CD4-positive, alpha-beta T cell treated with Interleukin-15 for 4 hours (primary cell): ENCODE measurements around the gene POLDIP2.
"Not testable (repeated sequence)": the region's sequence is repeated elsewhere in the genome, so short reads cannot be mapped to it uniquely, and the experiment has no call there.

Source experiments
- DNase-seq: peaks from one replicate; pipeline ENCODE4 v3.0.0-alpha.2; 2020; ENCODE audit warnings: low spot score

The POLDIP2 gene

GRCh38 chr17:28365487-28365886, 8.2 kb upstream of the POLDIP2 start:
- DNase-seq: no peak

- DNase-seq: no peak
These were observed 7.5 kb upstream of the POLDIP2 start, which contains the start of gene SEBOX for GRCh38 chr17:28364665-28365363. Gene SEBOX (minus strand): TSS chr17:28365199. CDS start chr17:28365151, 48 bp downstream.

- no peak for DNase-seq
These were observed 6.7 kb upstream of the POLDIP2 start for GRCh38 chr17:28363776-28364650.

GRCh38 chr17:28363186-28363585, 5.9 kb upstream of the POLDIP2 start:
- DNase-seq: no peak

GRCh38 chr17:28357901-28358197, 522 bp upstream of the POLDIP2 start:
- DNase-seq: no peak

GRCh38 chr17:28350271-28350670, 7.1 kb downstream of the POLDIP2 start:
- no peak for DNase-seq

- DNase-seq: no peak
These were observed 8.3 kb downstream of the POLDIP2 start for GRCh38 chr17:28348979-28349378.

- DNase-seq: no peak
These were observed 10.0 kb downstream of the POLDIP2 start for GRCh38 chr17:28347261-28347891.

GRCh38 chr17:28346746-28347246, 10.5 kb downstream of the POLDIP2 start:
- no peak for DNase-seq

- no peak for DNase-seq
These were observed 11.1 kb downstream of the POLDIP2 start for GRCh38 chr17:28346199-28346580.

GRCh38 chr17:28345419-28346198, 11.7 kb downstream of the POLDIP2 start:
- DNase-seq: no peak

- no peak for DNase-seq
These were observed 12.9 kb downstream of the POLDIP2 start for GRCh38 chr17:28344435-28344901.

- no peak for DNase-seq
These were observed 13.3 kb downstream of the POLDIP2 start for GRCh38 chr17:28344011-28344410.

GRCh38 chr17:28343491-28343932, 13.8 kb downstream of the POLDIP2 start:
- no peak for DNase-seq

- no peak for DNase-seq
These were observed 15.0 kb downstream of the POLDIP2 start for GRCh38 chr17:28342313-28342712.

GRCh38 chr17:28341516-28341915, 15.8 kb downstream of the POLDIP2 start:
- no peak for DNase-seq

GRCh38 chr17:28340374-28340773, 17.0 kb downstream of the POLDIP2 start:
- DNase-seq: no peak

GRCh38 chr17:28339431-28339830, 17.9 kb downstream of the POLDIP2 start:
- DNase-seq: no peak

GRCh38 chr17:28338769-28339212, 18.5 kb downstream of the POLDIP2 start:
- DNase-seq: not testable (repeated sequence)

GRCh38 chr17:28338056-28338768, 19.1 kb downstream of the POLDIP2 start:
- DNase-seq: no peak
